ENCODE measurements around the gene AP2A2.

Gene AP2A2

GRCh38 chr11:993632-994167, 68.0 kb downstream of the AP2A2 start:
- H3K27ac ChIP-seq = no peak overlapping the region
- no peak for TF ChIP-seq CTCF (conservative IDR thresholded peaks at IDR 0.05)

DNA sequence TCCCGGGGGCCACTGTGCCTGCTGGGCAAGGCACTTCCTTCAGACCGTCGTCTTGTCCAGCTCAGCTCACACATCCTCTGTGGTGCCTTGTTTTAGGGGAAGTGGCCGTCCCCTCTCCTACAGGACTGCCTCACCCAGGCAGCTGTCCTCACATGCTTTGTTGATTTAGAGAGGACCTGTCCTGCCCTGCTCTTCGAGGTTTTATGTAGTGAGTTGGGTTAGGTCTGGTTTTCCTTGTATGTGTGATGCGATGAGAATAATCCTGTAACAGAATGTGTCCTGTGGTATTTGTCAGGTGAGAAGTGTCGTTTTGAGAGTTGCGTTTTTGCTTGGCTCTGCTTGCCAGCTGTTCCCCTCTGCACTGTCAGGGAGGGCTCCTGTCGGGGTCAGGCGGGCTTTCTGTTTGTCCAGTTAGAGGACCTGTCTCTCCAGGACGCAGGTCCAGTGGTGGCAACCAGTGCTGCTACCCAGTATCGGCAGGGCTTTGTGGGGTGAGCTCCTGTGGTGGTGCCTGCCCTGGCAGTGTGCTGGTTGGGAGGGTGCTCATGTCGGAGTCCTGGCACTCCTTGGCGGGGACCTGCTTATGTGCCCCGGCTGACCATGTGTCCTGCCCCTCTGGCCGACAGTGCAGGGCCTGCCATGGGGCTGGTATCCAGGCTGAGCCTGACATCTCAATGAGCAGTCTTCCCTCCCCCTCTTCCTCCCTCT, 69.5 kb downstream of the AP2A2 start:
- H3K27ac ChIP-seq = peak overlapping the region; percentile 18; the same call in 1 of the 2 replicates
- TF ChIP-seq CTCF (conservative IDR thresholded peaks at IDR 0.05) = no peak

DNA sequence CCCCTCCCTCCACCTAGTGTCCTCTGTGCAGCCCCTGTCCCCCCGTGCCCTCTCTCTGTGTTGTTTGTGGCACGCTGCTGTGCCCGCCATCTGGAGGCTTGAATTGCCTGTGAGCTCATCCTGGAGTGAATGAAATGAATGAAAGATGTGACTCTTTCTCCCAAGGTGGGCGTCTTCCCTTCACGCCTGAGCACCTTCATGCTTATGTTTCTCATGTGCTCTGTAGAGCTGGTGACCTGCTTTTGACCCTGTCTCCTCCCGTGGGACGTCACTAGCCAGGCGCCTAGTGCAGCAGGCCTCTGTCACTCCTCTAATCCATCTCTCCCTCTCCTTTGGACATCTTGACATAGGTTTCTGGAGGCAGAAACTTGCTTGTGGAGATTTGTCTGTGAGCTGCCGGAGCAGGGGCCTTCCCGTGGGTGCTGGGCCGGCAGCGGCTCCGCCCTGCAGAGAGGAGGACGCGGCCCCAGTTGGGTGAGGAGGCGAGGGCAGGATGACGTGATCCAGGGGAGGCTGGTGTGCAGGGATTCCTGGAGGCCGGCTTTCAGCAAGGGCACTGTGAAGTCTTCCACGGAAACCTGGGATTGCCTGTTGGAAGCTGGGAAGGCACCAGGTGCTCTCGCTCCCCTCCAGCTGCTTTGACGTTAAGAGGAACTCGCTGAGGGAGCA, 70.2 kb downstream of the AP2A2 start:
- no peak for TF ChIP-seq CTCF (conservative IDR thresholded peaks at IDR 0.05)
- H3K27ac ChIP-seq = no peak overlapping the region

DNA sequence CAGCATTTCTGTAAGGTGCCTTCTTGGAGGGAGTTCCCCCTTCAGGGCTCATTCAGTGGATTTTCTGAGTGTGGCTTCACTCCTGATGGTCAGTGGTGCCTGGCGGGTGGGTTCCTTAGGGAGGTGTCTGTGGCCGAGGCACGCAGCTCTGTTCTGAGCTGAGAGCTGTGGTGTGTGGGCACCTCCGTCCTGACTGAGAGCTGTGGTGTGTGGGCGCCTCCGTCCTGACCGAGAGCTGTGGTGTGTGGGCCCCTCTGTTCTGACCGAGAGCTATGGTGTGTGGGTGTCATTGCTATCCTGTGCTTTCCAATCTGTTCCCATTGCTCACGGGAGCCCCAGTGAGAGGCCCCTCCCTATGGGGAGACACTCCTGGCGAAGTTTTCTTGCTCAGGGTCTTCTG, 71.0 kb downstream of the AP2A2 start:
- no peak overlapping the region for H3K27ac ChIP-seq
- no peak for TF ChIP-seq CTCF (conservative IDR thresholded peaks at IDR 0.05)

- no peak for TF ChIP-seq CTCF (conservative IDR thresholded peaks at IDR 0.05)
- H3K27ac ChIP-seq = no peak overlapping the region
Measured at GRCh38 chr11:997907-998306, 72.2 kb downstream of the AP2A2 start.

DNA sequence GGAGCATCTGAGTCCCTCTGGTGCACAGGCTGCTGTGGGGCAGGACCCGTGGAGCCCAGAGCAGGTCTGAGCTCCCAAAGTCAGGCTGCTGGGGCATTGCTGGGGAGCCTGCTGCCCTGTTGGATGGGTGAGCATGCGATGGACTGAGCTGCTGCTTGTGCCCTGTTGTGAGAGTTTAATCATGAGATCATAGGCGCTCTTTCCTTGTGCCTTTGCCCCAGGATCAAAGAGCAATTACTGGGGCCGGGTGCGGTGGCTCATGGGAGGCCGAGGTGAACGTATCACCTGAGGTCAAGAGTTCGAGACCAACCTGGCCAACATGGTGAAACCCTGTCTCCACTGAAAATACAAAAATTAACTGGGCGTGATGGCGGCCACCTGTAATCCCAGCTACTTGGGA, 73.3 kb downstream of the AP2A2 start:
- no peak overlapping the region for H3K27ac ChIP-seq
- no peak for TF ChIP-seq CTCF (conservative IDR thresholded peaks at IDR 0.05)

GRCh38 chr11:1000357-1001278, 74.9 kb downstream of the AP2A2 start:
- no peak overlapping the region for H3K27ac ChIP-seq
- TF ChIP-seq CTCF (conservative IDR thresholded peaks at IDR 0.05) = no peak

All from VCaP (cell line).